Measurements from ENCODE around the gene TIMM44. TPM values are rescaled to one million over a fixed set of nuclear protein-coding genes. Genes with fewer than 3 reads are reported as not detected.
A peak's percentile ranks its signal among the peaks of the same experiment; 100 is the strongest.

The TIMM44 gene
- polyA plus RNA-seq, 2 donors, result 42.1 to 53.4 TPM

DNA sequence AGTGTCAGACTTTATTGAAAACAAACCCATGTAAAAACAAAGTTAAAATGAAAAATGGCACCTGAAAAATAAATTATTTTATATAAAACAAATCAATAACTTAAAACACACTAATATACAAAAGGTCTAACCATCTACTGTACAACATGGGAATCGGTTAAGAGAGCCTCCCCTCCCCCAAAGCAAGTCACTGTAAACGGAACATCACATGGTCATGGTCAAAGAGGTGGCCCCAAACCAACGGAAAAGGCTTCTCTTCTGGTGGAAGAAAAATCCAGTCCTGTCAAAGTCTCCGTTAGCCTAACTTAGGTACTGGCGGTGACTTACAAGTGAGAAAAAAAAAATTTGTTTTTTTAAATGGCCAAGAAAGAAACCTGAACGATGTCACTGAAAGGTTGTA, 15.7 kb upstream of the TIMM44 start:
- Histone ChIP-seq H3K4me3 (ENCODE audit: low read depth in 1 of 2, low read length in 2 of 2) (no peak overlapping the region), H3K36me3 (ENCODE audit: control insufficient read depth in 2 of 2, insufficient read depth in 2 of 2, low read length in 1 of 2) (peaks cover 0 to 22% of the 10 kb centered on the region in 2 donors), H3K27me3 (ENCODE audit: control insufficient read depth in 1 of 2, insufficient read depth in 2 of 2, low read length in 2 of 2) (no peaks in the 10 kb centered on the region), H3K4me1 (ENCODE audit: control insufficient read depth in 2 of 2, insufficient read depth in 2 of 2, low read length in 1 of 2) (no peaks in the 10 kb centered on the region), H3K27ac (ENCODE audit: low read depth in 2 of 2, low read length in 1 of 2) (no peak overlapping the region), H3K9me3 (ENCODE audit: control insufficient read depth in 2 of 2, insufficient read depth in 1 of 2, low read depth in 1 of 2, low read length in 1 of 2) (no peaks in the 10 kb centered on the region)
- WGBS, 2 donors, result 61 to 64% methylated on average over 6 of the region's 6 CpGs

DNA sequence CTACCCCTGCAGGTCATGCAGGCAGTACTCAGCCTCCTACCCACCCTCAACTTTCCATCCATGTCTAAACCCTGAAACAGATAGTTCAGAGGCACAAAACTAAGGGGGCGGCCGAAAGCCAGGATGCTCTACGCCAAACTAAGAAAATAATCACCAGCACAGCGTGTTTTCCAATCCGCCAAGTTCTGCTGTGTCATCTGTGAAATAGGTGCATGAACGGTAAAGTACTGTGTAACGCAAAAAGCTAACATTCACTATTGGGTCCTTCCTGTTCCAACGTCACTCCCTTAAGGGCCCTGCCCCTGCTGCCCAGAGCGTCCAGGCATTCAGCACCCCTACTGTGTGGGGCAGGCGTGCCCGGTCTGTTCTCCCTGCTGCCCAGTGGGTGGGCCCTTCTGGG, 12.2 kb upstream of the TIMM44 start:
- Histone ChIP-seq H3K27me3 (ENCODE audit: control insufficient read depth in 1 of 2, insufficient read depth in 2 of 2, low read length in 2 of 2) (no peaks in the 10 kb centered on the region), H3K9me3 (ENCODE audit: control insufficient read depth in 2 of 2, insufficient read depth in 1 of 2, low read depth in 1 of 2, low read length in 1 of 2) (no peaks in the 10 kb centered on the region), H3K36me3 (ENCODE audit: control insufficient read depth in 2 of 2, insufficient read depth in 2 of 2, low read length in 1 of 2) (peaks cover 0 to 7% of the 10 kb centered on the region in 2 donors), H3K27ac (ENCODE audit: low read depth in 2 of 2, low read length in 1 of 2) (no peak overlapping the region), H3K4me3 (ENCODE audit: low read depth in 1 of 2, low read length in 2 of 2) (no peak overlapping the region), H3K4me1 (ENCODE audit: control insufficient read depth in 2 of 2, insufficient read depth in 2 of 2, low read length in 1 of 2) (no peaks in the 10 kb centered on the region)
- 84 to 88% methylated on average over 11 of the region's 11 CpGs for whole genome bisulfite sequencing, 2 donors

DNA sequence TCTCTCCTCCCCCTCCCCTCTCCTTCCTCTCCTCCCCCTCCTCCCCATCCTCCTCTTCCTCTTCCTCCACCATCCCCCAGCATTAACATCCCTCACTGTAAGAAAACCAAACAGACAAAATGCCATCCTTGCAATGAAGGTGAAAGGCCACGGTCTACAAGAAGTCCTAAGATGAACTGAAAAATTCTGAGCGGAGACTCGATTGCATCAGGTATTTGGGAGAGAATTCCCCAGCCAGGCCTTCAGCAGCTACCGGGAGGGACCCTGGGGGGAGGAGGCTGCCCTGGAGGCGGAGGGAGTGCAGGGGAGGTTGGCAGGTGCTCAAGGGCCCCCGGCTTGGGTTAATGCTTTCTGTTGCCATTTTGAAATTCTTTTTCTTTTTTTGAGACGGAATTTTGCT, 10.1 kb upstream of the TIMM44 start:
- H3K27ac ChIP-seq (ENCODE audit: low read depth in 2 of 2, low read length in 1 of 2), result no peak overlapping the region
- no peaks in the 10 kb centered on the region for H3K9me3 ChIP-seq (ENCODE audit: control insufficient read depth in 2 of 2, insufficient read depth in 1 of 2, low read depth in 1 of 2, low read length in 1 of 2)
- H3K27me3 ChIP-seq (ENCODE audit: control insufficient read depth in 1 of 2, insufficient read depth in 2 of 2, low read length in 2 of 2), result no peaks in the 10 kb centered on the region
- no peak overlapping the region for H3K4me3 ChIP-seq (ENCODE audit: low read depth in 1 of 2, low read length in 2 of 2)
- H3K4me1 ChIP-seq (ENCODE audit: control insufficient read depth in 2 of 2, insufficient read depth in 2 of 2, low read length in 1 of 2), result no peaks in the 10 kb centered on the region
- 78 to 87% methylated on average over 7 of the region's 7 CpGs for WGBS, 2 donors
- peaks cover 0 to 7% of the 10 kb centered on the region in 2 donors for H3K36me3 ChIP-seq (ENCODE audit: control insufficient read depth in 2 of 2, insufficient read depth in 2 of 2, low read length in 1 of 2)

DNA sequence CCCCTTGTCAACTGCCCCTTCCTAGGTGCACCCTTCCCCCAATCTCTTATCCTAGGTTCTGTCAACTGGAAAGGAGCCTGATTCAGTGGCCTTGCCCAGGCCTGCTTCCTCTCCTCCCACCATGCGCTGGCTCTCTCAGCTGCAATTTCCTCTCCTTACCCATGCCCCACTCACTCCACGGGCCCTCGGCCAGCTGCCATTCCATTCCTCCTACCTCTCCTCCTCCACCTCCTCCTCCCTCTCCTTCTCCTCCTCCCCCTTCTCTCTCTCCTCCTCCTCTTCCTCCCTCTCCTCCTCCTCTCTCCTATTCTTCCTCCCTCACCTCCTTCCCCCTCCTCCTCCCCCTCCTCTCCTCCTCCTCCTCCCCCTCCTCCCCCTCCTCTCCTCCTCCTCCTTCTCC, 9.6 kb upstream of the TIMM44 start:
- no peaks in the 10 kb centered on the region for H3K4me1 ChIP-seq (ENCODE audit: control insufficient read depth in 2 of 2, insufficient read depth in 2 of 2, low read length in 1 of 2)
- WGBS, 2 donors, result 21 to 31% methylated on average over 3 of the region's 3 CpGs
- H3K36me3 ChIP-seq (ENCODE audit: control insufficient read depth in 2 of 2, insufficient read depth in 2 of 2, low read length in 1 of 2), result peaks cover 0 to 3% of the 10 kb centered on the region in 2 donors
- no peaks in the 10 kb centered on the region for H3K27me3 ChIP-seq (ENCODE audit: control insufficient read depth in 1 of 2, insufficient read depth in 2 of 2, low read length in 2 of 2)
- no peak overlapping the region for H3K27ac ChIP-seq (ENCODE audit: low read depth in 2 of 2, low read length in 1 of 2)
- H3K4me3 ChIP-seq (ENCODE audit: low read depth in 1 of 2, low read length in 2 of 2), result no peak overlapping the region
- no peaks in the 10 kb centered on the region for H3K9me3 ChIP-seq (ENCODE audit: control insufficient read depth in 2 of 2, insufficient read depth in 1 of 2, low read depth in 1 of 2, low read length in 1 of 2)

DNA sequence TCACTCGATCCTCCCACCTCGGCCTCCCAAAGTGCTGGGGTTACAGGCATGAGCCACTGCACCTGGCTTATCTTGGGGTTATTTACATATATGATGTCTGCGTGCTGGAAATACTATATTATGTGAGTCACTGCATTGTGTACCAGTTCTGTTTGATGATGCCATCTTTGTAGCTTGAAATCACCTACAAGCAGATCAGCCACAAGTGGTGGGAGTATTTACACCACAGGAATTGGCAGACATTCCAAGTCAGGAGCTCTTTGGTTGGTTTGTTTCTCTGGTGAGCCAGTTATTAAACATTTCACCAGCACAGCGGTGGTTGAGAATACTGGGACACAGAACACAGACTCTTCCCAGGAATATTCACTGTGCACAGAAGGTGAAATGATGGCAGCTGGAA, 4.5 kb upstream of the TIMM44 start:
- 85 to 89% methylated on average over 4 of the region's 4 CpGs for WGBS, 2 donors
- Histone ChIP-seq H3K27me3 (ENCODE audit: control insufficient read depth in 1 of 2, insufficient read depth in 2 of 2, low read length in 2 of 2) (no peaks in the 10 kb centered on the region), H3K9me3 (ENCODE audit: control insufficient read depth in 2 of 2, insufficient read depth in 1 of 2, low read depth in 1 of 2, low read length in 1 of 2) (no peaks in the 10 kb centered on the region)

DNA sequence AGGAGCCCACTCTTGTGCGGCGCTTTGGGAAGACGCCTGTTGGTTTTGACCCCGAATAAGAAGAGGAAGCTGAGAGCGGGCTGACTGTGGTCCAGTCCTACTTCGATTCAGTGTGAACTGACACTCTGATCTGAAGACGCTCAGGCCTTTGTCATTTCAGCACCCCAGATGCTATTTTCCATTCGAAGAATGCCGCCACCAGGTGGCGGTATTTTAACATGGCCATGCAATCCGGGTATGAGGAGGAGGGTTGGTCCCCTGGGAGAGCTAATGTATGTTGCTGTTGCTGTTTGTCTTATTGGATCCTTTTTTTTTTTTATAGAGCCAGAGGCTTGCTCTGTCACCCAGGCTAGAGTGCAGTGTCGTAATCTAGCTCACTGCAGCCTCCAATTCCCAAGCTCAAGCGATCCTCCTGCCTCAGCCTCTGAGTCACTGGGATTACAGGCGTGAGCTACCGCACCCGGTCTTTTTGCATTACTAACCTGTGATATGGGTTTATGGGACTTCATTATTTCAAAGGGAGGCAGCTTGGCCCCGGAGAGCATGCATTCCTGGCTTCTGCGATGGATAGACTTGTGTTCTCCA, 803 bp upstream of the TIMM44 start:
- Histone ChIP-seq H3K27ac (ENCODE audit: low read depth in 2 of 2, low read length in 1 of 2) (peak overlapping the region; percentile 89 to 93), H3K9me3 (ENCODE audit: control insufficient read depth in 2 of 2, insufficient read depth in 1 of 2, low read depth in 1 of 2, low read length in 1 of 2) (no peaks in the 10 kb centered on the region), H3K36me3 (ENCODE audit: control insufficient read depth in 2 of 2, insufficient read depth in 2 of 2, low read length in 1 of 2) (peaks cover 0 to 10% of the 10 kb centered on the region in 2 donors), H3K4me1 (ENCODE audit: control insufficient read depth in 2 of 2, insufficient read depth in 2 of 2, low read length in 1 of 2) (peaks cover 0 to 5% of the 10 kb centered on the region in 2 donors), H3K27me3 (ENCODE audit: control insufficient read depth in 1 of 2, insufficient read depth in 2 of 2, low read length in 2 of 2) (no peaks in the 10 kb centered on the region), H3K4me3 (ENCODE audit: low read depth in 1 of 2, low read length in 2 of 2) (peak overlapping the region; percentile 48 to 51)
- 27% methylated on average over 18 of the region's 18 CpGs for WGBS, 2 donors

More for the DNA sequence above, 4.5 kb upstream of the TIMM44 start:
- no peak overlapping the region for H3K27ac ChIP-seq (ENCODE audit: low read depth in 2 of 2, low read length in 1 of 2)
- no peak overlapping the region for H3K4me3 ChIP-seq (ENCODE audit: low read depth in 1 of 2, low read length in 2 of 2)
- no peaks in the 10 kb centered on the region for H3K36me3 ChIP-seq (ENCODE audit: control insufficient read depth in 2 of 2, insufficient read depth in 2 of 2, low read length in 1 of 2)
- no peaks in the 10 kb centered on the region for H3K4me1 ChIP-seq (ENCODE audit: control insufficient read depth in 2 of 2, insufficient read depth in 2 of 2, low read length in 1 of 2)

DNA sequence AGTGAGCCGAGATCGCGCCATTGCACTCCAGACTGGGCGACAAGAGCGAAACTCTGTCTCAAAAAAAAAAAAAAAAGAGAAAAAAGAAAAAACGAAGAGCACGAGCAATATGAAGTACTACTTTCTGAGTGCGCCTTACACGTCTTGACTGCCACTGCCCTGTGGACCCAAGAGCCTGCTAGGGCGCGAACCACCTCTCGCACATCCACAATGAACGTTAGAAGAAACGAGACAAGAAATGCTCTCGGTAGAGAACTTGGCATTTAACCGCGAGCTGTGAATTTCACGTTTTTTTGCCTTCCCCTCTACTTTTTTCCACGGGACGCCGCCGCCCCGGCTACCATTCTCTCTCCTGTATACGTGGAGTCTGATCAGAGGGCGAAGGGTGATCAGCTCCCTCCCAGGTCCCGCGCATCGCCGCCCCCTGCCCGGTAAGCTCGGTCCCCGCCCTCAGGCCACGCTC, 454 bp downstream of the TIMM44 start:
- no peaks in the 10 kb centered on the region for H3K9me3 ChIP-seq (ENCODE audit: control insufficient read depth in 2 of 2, insufficient read depth in 1 of 2, low read depth in 1 of 2, low read length in 1 of 2)
- WGBS, 2 donors, result 3 to 5% methylated on average over 33 of the region's 33 CpGs
- H3K36me3 ChIP-seq (ENCODE audit: control insufficient read depth in 2 of 2, insufficient read depth in 2 of 2, low read length in 1 of 2), result peaks cover 0 to 10% of the 10 kb centered on the region in 2 donors

DNA sequence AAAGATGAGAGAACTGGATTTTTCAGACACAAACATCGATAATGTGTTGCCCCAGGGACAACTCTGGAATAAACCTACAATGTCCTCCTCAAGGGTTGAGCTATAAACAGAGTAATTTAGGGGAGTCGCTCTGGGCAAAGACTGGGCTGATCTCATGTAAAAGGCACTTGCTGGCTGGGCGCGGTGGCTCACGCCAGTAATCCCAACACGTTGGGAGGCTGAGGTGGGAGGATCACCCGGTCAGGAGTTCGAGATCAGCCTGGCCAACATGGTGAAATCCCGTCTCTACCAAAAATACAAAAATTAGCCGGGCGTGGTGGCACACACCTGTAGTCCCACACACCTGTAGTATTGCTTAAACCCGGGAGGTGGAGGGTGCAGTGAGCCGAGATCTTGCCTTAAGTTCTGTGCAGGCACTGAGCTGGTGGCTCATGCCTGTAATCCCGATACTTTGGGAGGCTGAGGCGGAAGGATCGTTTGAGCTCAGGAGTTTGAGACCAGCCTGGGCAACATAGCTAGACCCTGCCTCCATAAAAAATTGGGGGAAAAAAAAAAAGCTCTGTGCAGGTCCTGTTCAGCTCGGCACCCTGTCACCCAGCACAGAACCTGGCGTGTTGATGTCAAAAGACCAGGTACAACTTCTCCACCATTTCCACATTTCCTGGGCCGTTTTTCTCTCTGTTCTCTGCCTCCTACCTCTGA, 1.4 kb downstream of the TIMM44 start:
- Histone ChIP-seq H3K4me1 (ENCODE audit: control insufficient read depth in 2 of 2, insufficient read depth in 2 of 2, low read length in 1 of 2) (peaks cover 0 to 5% of the 10 kb centered on the region in 2 donors), H3K27ac (ENCODE audit: low read depth in 2 of 2, low read length in 1 of 2) (no peak overlapping the region), H3K9me3 (ENCODE audit: control insufficient read depth in 2 of 2, insufficient read depth in 1 of 2, low read depth in 1 of 2, low read length in 1 of 2) (no peaks in the 10 kb centered on the region), H3K4me3 (ENCODE audit: low read depth in 1 of 2, low read length in 2 of 2) (no peak overlapping the region), H3K27me3 (ENCODE audit: control insufficient read depth in 1 of 2, insufficient read depth in 2 of 2, low read length in 2 of 2) (no peaks in the 10 kb centered on the region), H3K36me3 (ENCODE audit: control insufficient read depth in 2 of 2, insufficient read depth in 2 of 2, low read length in 1 of 2) (peaks cover 0 to 14% of the 10 kb centered on the region in 2 donors)
- WGBS, 2 donors, result 89 to 90% methylated on average over 19 of the region's 19 CpGs

More for the DNA sequence above, 454 bp downstream of the TIMM44 start:
- peak overlapping the region; percentile 52 to 70 for H3K4me3 ChIP-seq (ENCODE audit: low read depth in 1 of 2, low read length in 2 of 2)
- no peaks in the 10 kb centered on the region for H3K27me3 ChIP-seq (ENCODE audit: control insufficient read depth in 1 of 2, insufficient read depth in 2 of 2, low read length in 2 of 2)
- H3K27ac ChIP-seq (ENCODE audit: low read depth in 2 of 2, low read length in 1 of 2), result peak overlapping the region; percentile 91 to 93
- H3K4me1 ChIP-seq (ENCODE audit: control insufficient read depth in 2 of 2, insufficient read depth in 2 of 2, low read length in 1 of 2), result peaks cover 0 to 5% of the 10 kb centered on the region in 2 donors

DNA sequence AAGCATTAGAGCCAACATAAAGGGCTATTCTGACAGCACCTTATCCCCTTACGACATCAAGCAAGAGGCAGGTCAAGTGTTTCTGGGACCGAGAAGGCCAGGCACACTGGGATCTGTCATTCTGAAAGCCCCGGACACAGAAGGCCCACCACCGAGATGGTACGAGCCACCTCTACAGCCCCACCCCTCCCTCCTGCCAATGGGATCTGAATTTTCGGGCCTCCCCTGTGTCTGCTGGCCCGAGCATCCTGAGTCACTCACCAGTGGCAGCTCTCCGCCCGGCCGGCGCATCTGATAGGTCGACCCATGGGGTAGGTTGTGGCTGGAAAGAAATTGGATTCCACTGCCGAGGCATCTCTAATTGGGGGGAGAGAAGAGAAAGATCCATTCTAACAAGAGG, 2.6 kb downstream of the TIMM44 start:
- H3K4me1 ChIP-seq (ENCODE audit: control insufficient read depth in 2 of 2, insufficient read depth in 2 of 2, low read length in 1 of 2), result peaks cover 0 to 5% of the 10 kb centered on the region in 2 donors
- H3K4me3 ChIP-seq (ENCODE audit: low read depth in 1 of 2, low read length in 2 of 2), result no peak overlapping the region
- H3K27me3 ChIP-seq (ENCODE audit: control insufficient read depth in 1 of 2, insufficient read depth in 2 of 2, low read length in 2 of 2), result no peaks in the 10 kb centered on the region
- WGBS, 2 donors, result 91% methylated on average over 13 of the region's 13 CpGs
- no peak overlapping the region for H3K27ac ChIP-seq (ENCODE audit: low read depth in 2 of 2, low read length in 1 of 2)
- no peaks in the 10 kb centered on the region for H3K9me3 ChIP-seq (ENCODE audit: control insufficient read depth in 2 of 2, insufficient read depth in 1 of 2, low read depth in 1 of 2, low read length in 1 of 2)
- H3K36me3 ChIP-seq (ENCODE audit: control insufficient read depth in 2 of 2, insufficient read depth in 2 of 2, low read length in 1 of 2), result peaks cover 0 to 16% of the 10 kb centered on the region in 2 donors
